SK-N-SH (cell line): ENCODE results near the gene BEX4. TPM values are rescaled to one million over a fixed set of nuclear protein-coding genes. Genes with fewer than 3 reads are reported as not detected.
"Not testable (repeated sequence)": the region's sequence is repeated elsewhere in the genome, so short reads cannot be mapped to it uniquely, and the experiment has no call there.

Experiments
- CTCF ChIA-PET: fragments of 300-600, 350-600 bp; formaldehyde crosslinking; extraction: SDS; loops from one replicate; lab custom pipeline; 2021; lab: Yijun Ruan, JAX
- POLR2A ChIA-PET: fragments of 350-600 bp; sonication (Branson Sonifier 250); formaldehyde crosslinking; extraction: SDS; loops from one replicate; lab custom pipeline; 2020; ENCODE audit warnings: antibody characterized with exemption, inconsistent platforms; lab: Yijun Ruan, JAX
- DNase-seq: peaks from one replicate; pipeline ENCODE4 v3.0.0; 2012
- H2AFZ ChIP-seq: fragments of 200-600 bp; sonication (generic); 2 replicates; pipeline ENCODE4 v1.8.1; 2016; ENCODE audit warnings: antibody characterized with exemption, mild to moderate bottlenecking, low read depth
- H3F3A ChIP-seq: fragments of 200-600 bp; sonication (generic); replicated peaks from 2 replicates; pipeline ENCODE3; 2016; ENCODE audit warnings: antibody characterized with exemption, mild to moderate bottlenecking; ENCODE audit not compliant: insufficient read depth
- H3K27ac ChIP-seq, 2 experiments: fragments of 200-500 bp in 1 of 2; fragments of 200-600 bp in 1 of 2; sonication (Bioruptor generic) in 1 of 2; sonication (generic), shearing (Covaris generic) in 1 of 2; 2 replicates each; pipeline versions ENCODE4 v1.5.1 to v1.6.1; 2014 to 2016; ENCODE audit warnings: low read depth in 2 of 2, inconsistent platforms in 1 of 2, low read length in 1 of 2, mild to moderate bottlenecking in 1 of 2, mixed read lengths in 1 of 2
- H3K27me3 ChIP-seq: fragments of 200-600 bp; sonication (generic), shearing (Covaris generic); 2 replicates; pipeline ENCODE4 v1.6.1; 2016; ENCODE audit warnings: mixed run types; ENCODE audit not compliant: insufficient read depth
- H3K36me3 ChIP-seq, 2 experiments: fragments of 200-500 bp in 1 of 2; fragments of 200-600 bp in 1 of 2; sonication (Bioruptor generic) in 1 of 2; sonication (generic) in 1 of 2; replicated peaks in 1 of 2; 2 replicates each; pipeline versions ENCODE3 to v1.5.1; 2014 to 2016; ENCODE audit warnings: low read length in 1 of 2, mild to moderate bottlenecking in 1 of 2; ENCODE audit not compliant: insufficient read depth in 2 of 2, control insufficient read depth in 1 of 2
- H3K4me1 ChIP-seq, 2 experiments: fragments of 200-500 bp in 1 of 2; fragments of 200-600 bp in 1 of 2; sonication (Bioruptor generic) in 1 of 2; sonication (generic), shearing (Covaris generic) in 1 of 2; 2 replicates each; pipeline versions ENCODE4 v1.5.1 to v1.6.1; 2014 to 2016; ENCODE audit warnings: low read depth in 1 of 2, low read length in 1 of 2, mixed run types in 1 of 2; ENCODE audit not compliant: insufficient read depth in 2 of 2, control insufficient read depth in 1 of 2
- H3K4me2 ChIP-seq: fragments of 200-600 bp; sonication (generic), shearing (Covaris generic); 2 replicates; pipeline ENCODE4 v1.6.1; 2017; ENCODE audit warnings: mixed run types
- H3K4me3 ChIP-seq, 2 experiments: fragments of 200-500 bp in 1 of 2; fragments of 200-600 bp in 1 of 2; sonication (Bioruptor generic) in 1 of 2; sonication (generic), shearing (Covaris generic) in 1 of 2; 2 replicates each; pipeline versions ENCODE4 v1.5.1 to v1.8.1; 2014 to 2016; ENCODE audit warnings: low read depth in 2 of 2, inconsistent platforms in 1 of 2, low read length in 1 of 2, mild to moderate bottlenecking in 1 of 2, mixed read lengths in 1 of 2, moderate library complexity in 1 of 2
- H3K79me2 ChIP-seq: fragments of 200-600 bp; sonication (generic); 2 replicates; pipeline ENCODE4 v1.8.1; 2017; ENCODE audit warnings: mild to moderate bottlenecking; ENCODE audit not compliant: insufficient read depth
- H3K9ac ChIP-seq: fragments of 200-600 bp; sonication (generic); 2 replicates; pipeline ENCODE4 v1.6.1; 2017; ENCODE audit warnings: mixed run types
- H3K9me2 ChIP-seq: fragments of 200-600 bp; sonication (generic); 2 replicates; pipeline ENCODE4 v1.6.1; 2017; ENCODE audit warnings: mixed run types
- H3K9me3 ChIP-seq: fragments of 200-600 bp; sonication (generic); 2 replicates; pipeline ENCODE4 v1.6.1; 2017; ENCODE audit warnings: mixed run types, mild to moderate bottlenecking, moderate library complexity
- H4K20me1 ChIP-seq: fragments of 200-600 bp; sonication (generic); 2 replicates; pipeline ENCODE4 v1.6.1; 2017; ENCODE audit warnings: mild to moderate bottlenecking, mixed run types; ENCODE audit not compliant: insufficient read depth
- FOSL2 ChIP-seq: IDR thresholded peaks from 2 replicates; pipeline ENCODE4 v1.4.0; 2012; ENCODE audit warnings: low read depth, mild to moderate bottlenecking, moderate library complexity, borderline replicate concordance
- FOXM1 ChIP-seq: IDR thresholded peaks from 2 replicates; pipeline ENCODE4 v1.4.0; 2012; ENCODE audit warnings: low read depth, mild to moderate bottlenecking
- GABPA ChIP-seq: IDR thresholded peaks from 2 replicates; pipeline ENCODE4 v1.4.0; 2012; ENCODE audit warnings: low read depth, mild to moderate bottlenecking
- MEF2A ChIP-seq: IDR thresholded peaks from 2 replicates; pipeline ENCODE4 v1.4.0; 2012; ENCODE audit warnings: low read depth, borderline replicate concordance
- MXI1 ChIP-seq: IDR thresholded peaks from 2 replicates; pipeline ENCODE4 v1.6.1; 2012; ENCODE audit warnings: mild to moderate bottlenecking, low read depth, low read length, improper control_type of control experiment
- NFIC ChIP-seq: IDR thresholded peaks from 2 replicates; pipeline ENCODE4 v1.4.0; 2012; ENCODE audit warnings: borderline replicate concordance
- NRF1 ChIP-seq: IDR thresholded peaks from 2 replicates; pipeline ENCODE4 v1.6.1; 2012; ENCODE audit warnings: low read depth, mild to moderate bottlenecking, low read length
- RCOR1 ChIP-seq: fragments of 150-350 bp; IDR thresholded peaks from 2 replicates; pipeline ENCODE4 v1.6.1; 2017; ENCODE audit warnings: antibody characterized with exemption, low read length
- SMC3 ChIP-seq: IDR thresholded peaks from 2 replicates; pipeline ENCODE4 v1.6.1; 2012; ENCODE audit warnings: low read depth, low read length, improper control_type of control experiment
- TEAD4 ChIP-seq: IDR thresholded peaks from 2 replicates; pipeline ENCODE4 v1.4.0; 2012; ENCODE audit warnings: mild to moderate bottlenecking, borderline replicate concordance; ENCODE audit not compliant: insufficient read depth
- YY1 ChIP-seq: IDR thresholded peaks from 2 replicates; pipeline ENCODE4 v1.4.0; 2012; ENCODE audit warnings: low read depth, mild to moderate bottlenecking
- WGBS: methylation state at CpG from one replicate; pipeline ENCODE4 v1.1.6; 2017; ENCODE audit warnings: low lambda C conversion rate; 5-methylcytosine and 5-hydroxymethylcytosine counted together
- polyA plus RNA-seq, 3 experiments: library from polyadenylated mRNA; depleted of rRNA; stranded (reverse); fragments of >200 nt; gene quantifications; 2 replicates each; pipeline ENCODE4 v1.2.3, GENCODE V29; 2012
- TF ChIP-seq, protein P1 (sequence below): fragments of 150-350 bp; IDR thresholded peaks from 2 replicates; pipeline ENCODE4 v1.6.1; 2017; ENCODE audit warnings: antibody characterized with exemption, low read length, low read depth, borderline replicate concordance
- TF ChIP-seq, protein P2 (sequence below): IDR thresholded peaks from 2 replicates; pipeline ENCODE4 v1.6.1; 2012; ENCODE audit warnings: mild to moderate bottlenecking, low read depth, low read length, moderate library complexity
- TF ChIP-seq, protein P3 (sequence below): IDR thresholded peaks from 2 replicates; pipeline ENCODE4 v1.4.0; 2012; ENCODE audit warnings: low read depth, borderline replicate concordance
- TF ChIP-seq, protein P4 (sequence below): IDR thresholded peaks from 2 replicates; pipeline ENCODE4; 2012

BEX4 gene
- polyA plus RNA-seq, 1 of the 3 experiments (the other 2 are of a cell fraction) = 95.7 TPM

DNA sequence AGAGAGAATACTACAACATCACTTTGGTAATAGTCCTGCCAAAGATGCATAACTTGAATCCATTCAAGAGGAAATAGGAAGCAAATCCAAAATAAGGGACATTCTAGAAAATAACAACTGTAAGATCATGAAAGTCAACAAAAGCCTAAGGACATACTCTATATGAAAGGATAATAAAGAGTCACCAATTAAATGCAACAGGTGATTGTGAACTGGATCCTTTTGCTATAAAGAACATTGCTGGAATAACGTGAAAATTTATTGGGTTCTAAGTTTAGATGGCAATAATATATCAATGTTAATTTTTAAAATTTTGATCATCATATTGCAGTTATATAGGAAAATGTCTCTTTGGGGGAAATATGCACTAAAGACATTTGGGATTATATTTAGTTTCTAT lies 20.0 kb downstream of the BEX4 start:
- Histone ChIP-seq H3K9ac (no peak overlapping the region), H2AFZ (no peak overlapping the region), H3K36me3 (no peaks in the 10 kb centered on the region), H3K79me2 (no peaks in the 10 kb centered on the region), H3K27me3 (peaks cover 19% of the 10 kb centered on the region; the same call in 1 of the 2 replicates), H3K27ac (no peak overlapping the region), H4K20me1 (no peaks in the 10 kb centered on the region), H3K4me2 (no peak overlapping the region), H3K9me3 (no peaks in the 10 kb centered on the region), H3K4me3 (no peak overlapping the region), H3K9me2 (no peaks in the 10 kb centered on the region), H3F3A (no peaks in the 10 kb centered on the region), H3K4me1 (no peaks in the 10 kb centered on the region)
- DNase-seq = no peak
- CTCF ChIA-PET = no interaction called here
- POLR2A ChIA-PET = no interaction called here
- WGBS = 39% methylated on average over 1 of the region's 1 CpG
- TF ChIP-seq MXI1 = no peak
- TF ChIP-seq, protein P1, sequence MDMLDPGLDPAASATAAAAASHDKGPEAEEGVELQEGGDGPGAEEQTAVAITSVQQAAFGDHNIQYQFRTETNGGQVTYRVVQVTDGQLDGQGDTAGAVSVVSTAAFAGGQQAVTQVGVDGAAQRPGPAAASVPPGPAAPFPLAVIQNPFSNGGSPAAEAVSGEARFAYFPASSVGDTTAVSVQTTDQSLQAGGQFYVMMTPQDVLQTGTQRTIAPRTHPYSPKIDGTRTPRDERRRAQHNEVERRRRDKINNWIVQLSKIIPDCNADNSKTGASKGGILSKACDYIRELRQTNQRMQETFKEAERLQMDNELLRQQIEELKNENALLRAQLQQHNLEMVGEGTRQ = no peak
- no peak for TF ChIP-seq YY1
- TF ChIP-seq, protein P2, sequence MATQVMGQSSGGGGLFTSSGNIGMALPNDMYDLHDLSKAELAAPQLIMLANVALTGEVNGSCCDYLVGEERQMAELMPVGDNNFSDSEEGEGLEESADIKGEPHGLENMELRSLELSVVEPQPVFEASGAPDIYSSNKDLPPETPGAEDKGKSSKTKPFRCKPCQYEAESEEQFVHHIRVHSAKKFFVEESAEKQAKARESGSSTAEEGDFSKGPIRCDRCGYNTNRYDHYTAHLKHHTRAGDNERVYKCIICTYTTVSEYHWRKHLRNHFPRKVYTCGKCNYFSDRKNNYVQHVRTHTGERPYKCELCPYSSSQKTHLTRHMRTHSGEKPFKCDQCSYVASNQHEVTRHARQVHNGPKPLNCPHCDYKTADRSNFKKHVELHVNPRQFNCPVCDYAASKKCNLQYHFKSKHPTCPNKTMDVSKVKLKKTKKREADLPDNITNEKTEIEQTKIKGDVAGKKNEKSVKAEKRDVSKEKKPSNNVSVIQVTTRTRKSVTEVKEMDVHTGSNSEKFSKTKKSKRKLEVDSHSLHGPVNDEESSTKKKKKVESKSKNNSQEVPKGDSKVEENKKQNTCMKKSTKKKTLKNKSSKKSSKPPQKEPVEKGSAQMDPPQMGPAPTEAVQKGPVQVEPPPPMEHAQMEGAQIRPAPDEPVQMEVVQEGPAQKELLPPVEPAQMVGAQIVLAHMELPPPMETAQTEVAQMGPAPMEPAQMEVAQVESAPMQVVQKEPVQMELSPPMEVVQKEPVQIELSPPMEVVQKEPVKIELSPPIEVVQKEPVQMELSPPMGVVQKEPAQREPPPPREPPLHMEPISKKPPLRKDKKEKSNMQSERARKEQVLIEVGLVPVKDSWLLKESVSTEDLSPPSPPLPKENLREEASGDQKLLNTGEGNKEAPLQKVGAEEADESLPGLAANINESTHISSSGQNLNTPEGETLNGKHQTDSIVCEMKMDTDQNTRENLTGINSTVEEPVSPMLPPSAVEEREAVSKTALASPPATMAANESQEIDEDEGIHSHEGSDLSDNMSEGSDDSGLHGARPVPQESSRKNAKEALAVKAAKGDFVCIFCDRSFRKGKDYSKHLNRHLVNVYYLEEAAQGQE = no peak
- no peak for TF ChIP-seq RCOR1
- TF ChIP-seq TEAD4 = no peak
- no peak for TF ChIP-seq NRF1
- no peak for TF ChIP-seq MEF2A
- no peak for TF ChIP-seq FOSL2
- no peak for TF ChIP-seq NFIC
- TF ChIP-seq, protein P3, sequence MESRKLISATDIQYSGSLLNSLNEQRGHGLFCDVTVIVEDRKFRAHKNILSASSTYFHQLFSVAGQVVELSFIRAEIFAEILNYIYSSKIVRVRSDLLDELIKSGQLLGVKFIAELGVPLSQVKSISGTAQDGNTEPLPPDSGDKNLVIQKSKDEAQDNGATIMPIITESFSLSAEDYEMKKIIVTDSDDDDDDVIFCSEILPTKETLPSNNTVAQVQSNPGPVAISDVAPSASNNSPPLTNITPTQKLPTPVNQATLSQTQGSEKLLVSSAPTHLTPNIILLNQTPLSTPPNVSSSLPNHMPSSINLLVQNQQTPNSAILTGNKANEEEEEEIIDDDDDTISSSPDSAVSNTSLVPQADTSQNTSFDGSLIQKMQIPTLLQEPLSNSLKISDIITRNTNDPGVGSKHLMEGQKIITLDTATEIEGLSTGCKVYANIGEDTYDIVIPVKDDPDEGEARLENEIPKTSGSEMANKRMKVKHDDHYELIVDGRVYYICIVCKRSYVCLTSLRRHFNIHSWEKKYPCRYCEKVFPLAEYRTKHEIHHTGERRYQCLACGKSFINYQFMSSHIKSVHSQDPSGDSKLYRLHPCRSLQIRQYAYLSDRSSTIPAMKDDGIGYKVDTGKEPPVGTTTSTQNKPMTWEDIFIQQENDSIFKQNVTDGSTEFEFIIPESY = no peak
- TF ChIP-seq GABPA = no peak
- TF ChIP-seq SMC3 = no peak
- TF ChIP-seq FOXM1 = no peak
- TF ChIP-seq, protein P4, sequence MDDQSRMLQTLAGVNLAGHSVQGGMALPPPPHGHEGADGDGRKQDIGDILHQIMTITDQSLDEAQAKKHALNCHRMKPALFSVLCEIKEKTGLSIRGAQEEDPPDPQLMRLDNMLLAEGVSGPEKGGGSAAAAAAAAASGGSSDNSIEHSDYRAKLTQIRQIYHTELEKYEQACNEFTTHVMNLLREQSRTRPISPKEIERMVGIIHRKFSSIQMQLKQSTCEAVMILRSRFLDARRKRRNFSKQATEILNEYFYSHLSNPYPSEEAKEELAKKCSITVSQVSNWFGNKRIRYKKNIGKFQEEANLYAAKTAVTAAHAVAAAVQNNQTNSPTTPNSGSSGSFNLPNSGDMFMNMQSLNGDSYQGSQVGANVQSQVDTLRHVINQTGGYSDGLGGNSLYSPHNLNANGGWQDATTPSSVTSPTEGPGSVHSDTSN = no peak

DNA sequence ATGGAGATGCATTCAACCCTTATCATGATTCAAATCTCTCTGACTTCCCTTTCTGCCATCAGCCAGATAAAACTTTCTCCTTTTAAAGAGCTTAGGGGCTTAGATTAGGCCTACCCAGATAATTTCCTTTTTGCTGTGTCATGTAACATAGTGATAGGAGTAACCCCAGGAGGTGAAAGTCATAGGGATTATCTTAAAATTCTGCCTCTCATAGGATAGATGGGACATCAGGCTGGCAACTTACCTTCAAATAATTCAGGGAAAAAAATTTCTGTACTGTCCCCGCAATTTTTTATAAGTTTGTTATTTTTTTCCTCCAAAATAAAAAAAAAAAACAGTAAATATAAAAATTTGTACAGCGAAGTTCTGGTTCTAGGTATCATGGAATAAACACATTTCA lies 20.7 kb downstream of the BEX4 start:
- H3K9me2 ChIP-seq, CTCF ChIA-PET, H3K4me3 ChIP-seq, H4K20me1 ChIP-seq, H3K36me3 ChIP-seq, H3K27ac ChIP-seq, H3F3A ChIP-seq, H3K9me3 ChIP-seq, DNase-seq, H3K79me2 ChIP-seq, H2AFZ ChIP-seq, H3K4me1 ChIP-seq, H3K4me2 ChIP-seq, H3K9ac ChIP-seq: not testable (repeated sequence)
- POLR2A ChIA-PET = interaction anchor here (0.6 kb wide), 1 partner anchor 9 kb away, joined by 3 read pairs; no protein-coding TSS in a partner anchor
- 22% methylated on average over 2 of the region's 2 CpGs for WGBS
- H3K27me3 ChIP-seq = peaks cover 19% of the 10 kb centered on the region; the same call in 1 of the 2 replicates
